ENCODE data around the gene PLXNA4.

The PLXNA4 gene

DNA sequence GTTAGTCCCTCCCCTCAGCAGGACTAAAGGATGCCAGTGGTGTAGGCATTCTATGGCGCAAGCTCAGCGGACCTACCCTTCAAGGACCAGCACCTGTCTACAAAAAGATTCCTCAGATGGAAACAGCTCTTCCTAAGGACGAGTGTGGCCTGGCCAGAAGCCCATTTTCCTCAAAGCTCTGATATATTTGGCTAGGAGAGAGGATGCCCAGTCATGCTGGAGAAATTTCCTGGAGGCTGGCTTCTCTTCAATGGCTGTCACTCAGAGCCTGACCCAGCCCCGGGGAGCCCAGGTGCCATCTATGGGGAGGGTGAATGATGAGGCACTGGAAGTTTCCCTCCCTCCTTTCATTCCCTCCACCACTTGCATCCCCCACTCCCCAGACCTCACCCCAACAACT, 111.5 kb downstream of the PLXNA4 start:
- in situ Hi-C loops (cut with MboI; ENCODE audit: low sequenced_read_pairs, unreplicated experiment): no loop called here
- TF ChIP-seq, protein P1, sequence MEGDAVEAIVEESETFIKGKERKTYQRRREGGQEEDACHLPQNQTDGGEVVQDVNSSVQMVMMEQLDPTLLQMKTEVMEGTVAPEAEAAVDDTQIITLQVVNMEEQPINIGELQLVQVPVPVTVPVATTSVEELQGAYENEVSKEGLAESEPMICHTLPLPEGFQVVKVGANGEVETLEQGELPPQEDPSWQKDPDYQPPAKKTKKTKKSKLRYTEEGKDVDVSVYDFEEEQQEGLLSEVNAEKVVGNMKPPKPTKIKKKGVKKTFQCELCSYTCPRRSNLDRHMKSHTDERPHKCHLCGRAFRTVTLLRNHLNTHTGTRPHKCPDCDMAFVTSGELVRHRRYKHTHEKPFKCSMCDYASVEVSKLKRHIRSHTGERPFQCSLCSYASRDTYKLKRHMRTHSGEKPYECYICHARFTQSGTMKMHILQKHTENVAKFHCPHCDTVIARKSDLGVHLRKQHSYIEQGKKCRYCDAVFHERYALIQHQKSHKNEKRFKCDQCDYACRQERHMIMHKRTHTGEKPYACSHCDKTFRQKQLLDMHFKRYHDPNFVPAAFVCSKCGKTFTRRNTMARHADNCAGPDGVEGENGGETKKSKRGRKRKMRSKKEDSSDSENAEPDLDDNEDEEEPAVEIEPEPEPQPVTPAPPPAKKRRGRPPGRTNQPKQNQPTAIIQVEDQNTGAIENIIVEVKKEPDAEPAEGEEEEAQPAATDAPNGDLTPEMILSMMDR (IDR thresholded peaks at IDR 0.05; ENCODE audit: borderline replicate concordance, control extremely low read depth, extremely low read depth, insufficient read depth, missing control alignments): no peak
- no peak for DNase-seq (ENCODE audit: low spot score)

DNA sequence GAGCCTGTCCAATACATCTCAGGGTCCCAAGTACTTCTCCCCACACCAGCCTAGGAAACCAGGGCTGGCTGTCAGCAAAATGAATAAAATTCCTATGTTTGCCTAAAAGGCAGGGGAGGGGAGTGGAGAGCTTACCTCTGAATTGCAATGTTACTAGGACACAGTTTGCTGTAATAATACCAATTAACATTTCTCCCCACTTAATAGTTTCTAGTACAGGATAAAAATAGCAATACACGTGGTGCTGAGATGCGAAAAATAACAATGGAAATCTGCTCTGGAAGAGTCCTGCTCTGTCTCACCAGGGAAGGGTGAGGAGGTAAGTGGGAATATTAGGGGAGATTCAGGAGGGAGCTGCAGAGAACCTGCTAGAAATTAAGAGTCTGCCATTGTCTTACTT, 112.3 kb downstream of the PLXNA4 start:
- TF ChIP-seq, protein P1 (IDR thresholded peaks at IDR 0.05; ENCODE audit: borderline replicate concordance, control extremely low read depth, extremely low read depth, insufficient read depth, missing control alignments): no peak
- in situ Hi-C loops (cut with MboI; ENCODE audit: low sequenced_read_pairs, unreplicated experiment): no loop called here
- no peak for DNase-seq (ENCODE audit: low spot score)

DNA sequence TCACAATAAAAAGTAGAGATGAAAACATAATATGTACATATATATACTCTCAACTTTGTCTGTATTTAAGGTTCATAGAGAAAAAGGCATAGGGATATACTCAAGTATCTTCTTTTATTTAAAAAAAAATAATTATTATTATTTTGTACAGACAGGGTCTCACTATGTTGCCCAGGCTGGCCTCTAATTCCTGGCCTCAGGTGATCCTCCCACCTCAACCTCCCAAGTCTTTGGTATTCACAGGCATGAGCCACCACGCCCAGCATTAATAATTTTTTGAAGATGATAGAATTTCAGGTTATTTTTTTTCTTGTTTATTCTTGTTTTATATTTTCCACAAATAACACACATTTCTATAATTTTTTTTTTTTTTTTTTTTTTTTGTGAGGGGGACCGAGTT, 113.8 kb downstream of the PLXNA4 start:
- in situ Hi-C loops (cut with MboI; ENCODE audit: low sequenced_read_pairs, unreplicated experiment): no loop called here
- TF ChIP-seq, protein P1 (IDR thresholded peaks at IDR 0.05; ENCODE audit: borderline replicate concordance, control extremely low read depth, extremely low read depth, insufficient read depth, missing control alignments): no peak

DNA sequence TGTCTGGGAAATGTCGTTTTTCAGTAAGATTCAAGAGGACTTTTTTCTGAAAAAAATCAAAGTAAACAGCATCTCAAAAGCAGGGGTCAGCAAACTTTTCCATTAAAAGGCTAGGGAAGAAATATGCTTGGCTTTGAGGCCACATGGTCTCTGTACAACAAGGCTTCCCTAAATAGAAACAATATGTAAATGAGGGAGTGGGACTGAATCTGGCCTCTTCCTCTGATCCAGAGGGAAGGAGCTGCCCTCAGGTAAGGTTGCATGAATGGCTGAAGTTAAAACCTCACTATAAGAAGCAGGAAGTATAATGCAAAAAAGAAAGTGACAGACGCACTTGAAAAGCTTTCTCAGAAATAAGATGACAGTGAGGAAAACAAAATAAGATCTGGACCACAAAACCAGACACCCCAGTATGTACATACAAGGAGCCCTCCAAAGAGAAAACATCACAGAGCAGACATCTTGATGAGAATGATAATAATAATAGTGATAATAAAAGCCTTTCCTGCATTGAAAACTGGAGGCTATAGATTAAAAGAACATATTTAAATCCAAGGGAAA, 115.2 kb downstream of the PLXNA4 start:
- in situ Hi-C loops (cut with MboI; ENCODE audit: low sequenced_read_pairs, unreplicated experiment): no loop called here
- TF ChIP-seq, protein P1 (IDR thresholded peaks at IDR 0.05; ENCODE audit: borderline replicate concordance, control extremely low read depth, extremely low read depth, insufficient read depth, missing control alignments): no peak
- DNase-seq (ENCODE audit: low spot score): no peak

More for the DNA sequence above, 113.8 kb downstream of the PLXNA4 start:
- no peak for DNase-seq (ENCODE audit: low spot score)

DNA sequence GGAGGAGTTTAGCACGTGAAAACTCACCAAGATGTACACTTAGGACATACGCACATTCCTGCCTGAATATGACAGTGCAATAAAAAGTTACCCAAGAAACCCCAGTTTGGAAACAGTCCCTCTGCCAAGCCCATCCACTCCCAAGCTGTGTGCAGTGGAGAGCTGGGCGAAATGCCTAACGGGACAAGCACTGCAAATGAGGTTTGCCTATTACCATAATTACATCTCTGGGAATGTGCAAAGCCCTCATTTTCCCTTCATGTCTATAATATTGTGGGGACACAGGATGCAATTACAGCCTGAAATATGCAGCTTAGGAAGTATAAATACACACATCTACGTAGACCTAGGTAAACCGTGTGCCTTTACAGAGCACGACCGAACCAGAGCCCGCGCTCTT, 117.5 kb downstream of the PLXNA4 start:
- in situ Hi-C loops (cut with MboI; ENCODE audit: low sequenced_read_pairs, unreplicated experiment): no loop called here
- DNase-seq (ENCODE audit: low spot score): no peak
- TF ChIP-seq, protein P1 (IDR thresholded peaks at IDR 0.05; ENCODE audit: borderline replicate concordance, control extremely low read depth, extremely low read depth, insufficient read depth, missing control alignments): no peak

DNA sequence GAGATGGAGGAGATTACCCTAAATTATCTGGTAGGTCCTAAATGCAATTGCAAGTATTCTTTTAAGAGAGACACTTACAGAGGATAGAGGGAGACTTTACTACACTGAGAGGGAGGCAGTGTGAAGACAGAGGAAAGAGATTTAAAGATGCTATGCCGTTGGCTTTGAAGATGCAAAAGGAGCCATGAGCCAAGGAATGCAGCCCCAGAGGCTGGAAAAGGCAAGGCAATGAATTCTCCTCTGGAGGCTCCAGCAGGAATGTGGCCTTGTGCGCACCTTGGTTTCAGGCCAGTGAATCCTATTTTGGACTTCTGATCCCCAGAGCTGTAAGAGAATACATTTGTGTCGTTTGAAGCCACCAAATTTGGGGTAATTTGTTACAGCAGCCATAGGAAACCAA, 118.6 kb downstream of the PLXNA4 start:
- DNase-seq (ENCODE audit: low spot score): no peak
- in situ Hi-C loops (cut with MboI; ENCODE audit: low sequenced_read_pairs, unreplicated experiment): no loop called here
- TF ChIP-seq, protein P1 (IDR thresholded peaks at IDR 0.05; ENCODE audit: borderline replicate concordance, control extremely low read depth, extremely low read depth, insufficient read depth, missing control alignments): no peak

Measured in GM13976 (cell line).